Right ventricle myocardium inferior (tissue), 1 donor: ENCODE data around the gene BMPR1A. TPM values are rescaled to one million over a fixed set of nuclear protein-coding genes. Genes with fewer than 3 reads are reported as not detected.
A peak's percentile ranks its signal among the peaks of the same experiment; 100 is the strongest.
"Not testable (repeated sequence)": the region's sequence is repeated elsewhere in the genome, so short reads cannot be mapped to it uniquely, and the experiment has no call there.

Source experiments
- ATAC-seq: fragments of 200-7000 bp; cut with Tn5 transposase; one replicate; pipeline ENCODE4 v1.9.1; 2020; ENCODE audit warnings: mild to moderate bottlenecking, moderate library complexity
- DNase-seq: peaks from one replicate; pipeline ENCODE4 v3.0.0; 2021; ENCODE audit errors: missing footprints
- intact Hi-C: fragments of 100-400 bp; cut with DNase I; formaldehyde crosslinking; loops from one replicate; pipeline ENCODE4 v1.11.0; 2022
- total RNA-seq: library from RNA; stranded (reverse); fragmentation: NEBNext Ultra II Directional; extraction: Animal tissue kit (Norgen Biotek cat#: 25700); gene quantifications from one replicate; pipeline ENCODE4 v1.2.1, GENCODE V29; 2021
- donor health status: DM: no; HTN: yes; CAD: no; lungs with severe emphysema.

BMPR1A gene
- total RNA-seq, 1 donor from 2014 or later = 53.2 TPM

DNA sequence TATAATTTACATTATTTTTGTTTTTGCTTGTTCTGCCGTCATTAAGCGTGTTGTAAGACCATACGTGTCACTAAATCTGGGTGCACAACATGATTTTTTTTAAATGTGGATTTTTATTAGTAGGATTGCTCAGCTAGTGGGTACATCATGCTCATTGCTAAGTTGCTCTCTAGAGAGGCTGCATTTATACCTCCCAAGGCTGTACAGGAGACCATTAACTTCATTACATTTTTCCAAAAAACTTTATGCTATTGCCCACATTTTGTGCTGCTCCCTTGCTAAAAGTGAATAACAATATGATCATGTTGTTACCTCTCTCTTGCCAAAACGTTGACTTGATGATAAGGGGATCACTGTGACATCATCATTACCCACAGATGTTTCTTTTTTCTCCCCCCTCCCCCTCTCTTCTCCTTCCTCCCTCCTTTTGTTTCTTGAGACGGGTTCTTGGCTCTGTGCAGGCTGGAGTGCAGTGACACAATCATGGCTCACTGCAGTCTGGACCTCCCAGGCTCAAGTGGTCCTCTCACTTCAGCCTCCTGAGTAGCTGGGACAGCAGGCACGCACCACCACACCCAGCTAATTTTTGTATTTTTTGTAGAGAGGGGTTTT is 65.1 kb downstream of the BMPR1A start:
- DNase-seq (no peak), ATAC-seq (peak; percentile 71)
- intact Hi-C loops = no loop called here

DNA sequence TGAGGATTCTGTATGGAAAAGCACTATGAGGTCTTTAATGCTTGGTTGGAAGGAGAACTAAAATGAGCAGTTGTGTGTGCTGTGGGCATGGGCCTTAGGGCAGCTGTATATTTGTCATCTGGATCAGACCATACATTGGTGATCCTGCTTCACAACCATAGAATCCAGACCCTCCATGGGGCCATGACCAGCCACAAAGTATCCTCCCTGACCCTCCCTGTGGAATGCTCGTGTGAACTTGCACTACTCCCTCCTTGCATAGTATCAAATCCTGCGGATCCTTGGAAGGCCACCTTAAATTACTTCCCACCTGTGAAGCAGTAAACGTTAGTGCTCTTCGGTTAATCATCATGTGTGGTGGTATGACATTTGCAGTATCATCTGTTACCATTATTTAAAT is 67.1 kb downstream of the BMPR1A start:
- ATAC-seq (no peak), DNase-seq (no peak)
- intact Hi-C loops = no loop called here

DNA sequence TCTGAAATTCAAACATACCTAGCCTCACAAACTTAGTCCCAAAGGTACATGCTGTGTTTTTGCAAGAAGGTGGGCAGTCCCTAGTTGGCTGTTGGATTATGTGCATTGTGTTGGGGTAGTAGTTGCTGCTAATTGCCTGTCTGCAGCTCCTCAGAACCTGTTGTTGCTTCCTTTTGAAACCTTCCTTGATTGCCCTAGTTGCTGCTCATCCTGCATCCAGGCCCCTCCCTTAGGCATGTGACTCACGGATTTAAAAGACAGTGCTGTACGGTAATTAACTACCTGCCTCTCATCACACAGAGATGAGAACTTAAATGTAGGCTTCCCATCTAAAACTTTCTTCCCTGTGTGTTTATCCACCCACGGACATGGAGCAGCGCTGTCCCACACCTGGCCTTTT is 67.7 kb downstream of the BMPR1A start:
- no peak for ATAC-seq
- intact Hi-C loops = no loop called here
- DNase-seq = no peak

DNA sequence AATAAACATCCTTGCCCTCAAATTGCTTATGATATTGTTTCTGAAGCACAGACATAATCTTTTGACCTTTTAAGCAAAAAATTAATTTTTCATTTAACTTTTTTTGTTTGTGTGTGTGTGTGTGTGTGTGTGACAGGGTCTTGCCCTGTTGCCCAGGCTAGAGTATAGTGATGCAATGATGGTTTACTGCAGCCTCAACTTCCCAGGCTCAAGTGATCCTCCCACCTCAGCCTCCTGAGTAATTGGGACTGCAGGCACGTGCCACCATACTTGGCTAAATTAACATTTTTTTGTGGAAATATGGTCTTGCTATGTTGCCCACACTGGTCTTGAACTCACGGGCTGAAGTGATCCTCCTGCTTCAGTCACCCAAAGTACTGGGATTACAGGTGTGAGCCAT is 68.9 kb downstream of the BMPR1A start:
- DNase-seq (no peak), ATAC-seq (no peak)
- intact Hi-C loops = no loop called here

DNA sequence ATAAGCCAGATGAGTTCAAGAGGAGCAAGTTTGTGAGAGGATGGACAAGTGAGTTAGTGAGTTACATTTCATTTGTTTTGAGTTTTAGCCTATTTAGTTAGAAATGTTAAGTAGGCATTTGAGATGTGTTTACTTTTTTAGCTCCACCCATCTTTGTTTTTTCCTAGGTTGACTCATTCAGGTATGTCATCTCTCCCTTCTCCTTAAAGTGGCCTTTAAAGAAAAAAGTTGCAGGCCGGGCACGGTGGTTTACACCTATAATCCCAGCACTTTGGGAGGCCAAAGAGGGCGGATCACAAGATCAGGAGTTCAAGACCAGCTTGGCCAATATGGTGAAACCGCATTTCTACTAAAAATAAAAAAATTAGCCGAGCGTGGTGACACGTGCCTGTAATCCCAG is 71.2 kb downstream of the BMPR1A start:
- ATAC-seq (no peak), DNase-seq (no peak)
- intact Hi-C loops = no loop called here

DNA sequence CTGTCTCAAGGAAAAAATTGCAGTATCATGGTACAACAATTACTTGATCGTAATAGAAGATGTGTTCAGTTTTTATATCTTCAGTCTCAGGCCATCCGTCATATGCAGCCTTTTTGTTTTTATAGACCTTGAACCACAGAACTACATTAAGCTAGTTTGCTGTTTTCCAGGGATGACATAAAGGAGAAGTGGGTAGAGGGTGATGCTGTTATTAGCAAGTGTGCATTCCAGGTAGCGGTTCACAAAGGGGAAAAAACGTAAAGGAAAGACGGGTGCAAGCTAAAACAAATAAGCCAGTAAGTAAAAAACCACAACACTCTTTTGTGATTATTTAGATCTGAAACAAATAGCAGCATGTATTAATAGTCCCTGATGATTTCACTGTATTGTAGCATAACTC is 71.7 kb downstream of the BMPR1A start:
- intact Hi-C loops = no loop called here
- DNase-seq (no peak), ATAC-seq (no peak)

DNA sequence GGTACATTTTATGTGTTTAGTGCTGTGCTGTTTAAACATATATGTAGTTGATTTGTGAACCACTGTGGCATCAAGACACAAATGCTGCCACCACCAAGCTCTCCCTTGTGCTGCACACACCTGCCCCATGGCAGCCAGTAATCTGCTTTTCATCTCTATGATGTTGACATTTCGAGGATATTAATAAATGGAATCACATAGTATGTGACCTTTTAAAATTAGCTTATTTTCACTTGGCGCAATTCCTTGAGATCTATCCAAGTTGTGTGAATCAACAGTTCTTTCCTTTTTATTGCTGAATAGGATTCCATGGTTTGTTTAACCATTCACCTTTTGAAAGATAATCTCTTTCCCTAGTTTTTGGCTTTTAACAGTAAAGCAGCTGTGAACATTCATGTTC is 73.1 kb downstream of the BMPR1A start:
- DNase-seq (no peak), ATAC-seq (no peak)
- intact Hi-C loops = no loop called here

DNA sequence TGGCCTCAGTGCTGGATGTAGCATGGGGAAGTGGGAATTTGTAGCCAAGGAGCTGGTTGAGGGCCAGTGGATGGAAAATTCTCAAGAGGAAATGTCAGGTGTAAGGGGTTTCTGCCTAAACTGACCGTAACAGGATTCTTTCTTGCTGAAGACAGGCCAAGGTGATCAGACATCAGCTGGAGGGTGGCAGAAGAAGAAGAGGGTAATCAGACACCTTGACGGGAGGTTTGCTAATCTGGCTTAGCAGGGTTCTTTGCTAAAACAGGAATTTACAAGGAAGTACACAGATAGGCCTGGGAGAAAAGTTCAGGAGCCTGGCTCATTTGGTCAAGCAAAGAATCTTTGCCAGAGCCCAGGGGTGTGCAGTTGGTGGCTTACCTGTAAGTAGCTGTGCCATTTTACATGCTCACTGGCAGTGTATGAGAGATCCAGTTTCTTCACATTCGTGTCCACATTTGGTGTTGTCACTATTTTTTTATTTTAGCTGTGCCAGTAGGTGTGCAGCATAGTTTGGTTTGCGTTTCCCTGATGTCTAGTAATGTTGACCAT is 73.7 kb downstream of the BMPR1A start:
- no peak for DNase-seq
- ATAC-seq = no peak
- intact Hi-C loops = no loop called here

DNA sequence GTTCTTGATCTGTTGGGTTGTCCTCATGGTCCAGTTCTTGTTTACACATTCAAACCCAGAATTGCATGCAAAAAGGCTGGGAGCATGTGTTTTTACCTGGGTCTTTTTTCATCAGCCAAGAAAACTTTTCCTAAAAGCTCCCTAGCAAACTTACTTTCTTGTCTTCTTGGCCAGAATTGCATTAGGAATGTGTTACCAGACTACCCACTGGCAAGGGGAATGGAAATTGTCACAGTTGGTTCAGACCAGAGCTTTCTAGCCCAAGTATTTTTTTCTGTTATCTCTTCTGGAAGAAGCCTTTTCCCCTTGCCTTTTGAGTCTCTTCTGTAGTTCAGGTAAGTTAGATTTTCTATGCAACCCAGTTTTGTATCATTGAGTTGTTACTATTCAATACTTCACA is 77.5 kb downstream of the BMPR1A start:
- intact Hi-C loops = no loop called here
- no peak for ATAC-seq
- no peak for DNase-seq

DNA sequence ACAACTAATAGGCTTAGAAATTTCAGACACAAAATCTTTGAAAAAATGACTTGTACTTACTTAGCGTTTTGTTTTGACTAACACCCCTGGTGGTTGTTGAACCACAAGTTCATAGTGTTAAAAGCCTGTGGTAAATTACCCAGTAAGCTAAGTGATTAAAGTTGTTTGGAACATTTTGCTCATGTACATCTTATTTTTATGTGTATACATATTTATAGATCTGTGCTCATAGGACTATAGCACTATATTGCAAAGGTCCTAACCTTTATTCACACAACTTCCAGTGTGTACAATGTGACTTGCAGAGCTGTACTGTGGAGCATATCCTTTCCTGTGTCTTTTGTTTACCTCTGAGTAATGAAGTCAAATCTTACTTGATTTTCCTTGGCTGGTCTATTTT is 79.6 kb downstream of the BMPR1A start:
- DNase-seq (no peak), ATAC-seq (no peak)
- intact Hi-C loops = no loop called here

DNA sequence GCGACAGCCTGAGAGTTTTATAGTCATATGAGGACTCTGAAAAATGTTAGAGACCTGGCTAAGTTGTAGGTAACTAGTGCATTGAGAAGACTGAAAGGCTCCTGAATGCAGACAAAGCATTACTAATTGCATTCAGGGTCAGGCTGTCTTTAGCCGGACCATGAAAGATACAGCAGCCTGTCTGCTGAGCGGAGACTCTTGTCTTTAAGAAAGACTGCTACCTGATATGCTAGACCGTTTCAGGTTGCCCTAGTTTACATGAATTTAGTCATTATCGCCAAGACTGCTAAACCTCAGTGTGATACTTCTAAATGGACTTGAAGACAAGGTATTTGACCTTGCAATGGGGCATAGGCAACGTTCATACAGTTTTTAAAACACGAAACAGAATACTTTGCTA is 81.2 kb downstream of the BMPR1A start:
- DNase-seq (no peak), ATAC-seq (no peak)
- intact Hi-C loops = no loop called here

DNA sequence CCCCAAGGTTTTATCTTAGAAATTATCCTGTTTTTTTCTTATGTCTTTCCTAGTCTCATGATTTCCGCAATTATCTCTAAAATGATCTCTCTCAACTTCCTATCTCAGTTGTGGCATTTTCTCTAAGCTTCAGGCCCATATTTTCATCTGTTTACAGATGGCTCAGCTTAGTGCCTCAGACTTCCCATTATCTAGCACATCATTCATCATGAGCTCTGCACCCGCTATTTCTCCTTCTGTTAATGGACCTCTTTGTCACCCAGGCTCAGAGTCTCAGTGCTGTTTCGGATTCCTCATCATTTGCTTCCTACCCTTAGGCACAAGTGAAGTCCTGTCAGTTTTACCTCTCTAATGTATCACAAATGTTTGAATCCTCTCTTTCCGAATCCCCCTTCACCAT is 84.1 kb downstream of the BMPR1A start:
- ATAC-seq (no peak), DNase-seq (no peak)
- intact Hi-C loops = no loop called here

DNA sequence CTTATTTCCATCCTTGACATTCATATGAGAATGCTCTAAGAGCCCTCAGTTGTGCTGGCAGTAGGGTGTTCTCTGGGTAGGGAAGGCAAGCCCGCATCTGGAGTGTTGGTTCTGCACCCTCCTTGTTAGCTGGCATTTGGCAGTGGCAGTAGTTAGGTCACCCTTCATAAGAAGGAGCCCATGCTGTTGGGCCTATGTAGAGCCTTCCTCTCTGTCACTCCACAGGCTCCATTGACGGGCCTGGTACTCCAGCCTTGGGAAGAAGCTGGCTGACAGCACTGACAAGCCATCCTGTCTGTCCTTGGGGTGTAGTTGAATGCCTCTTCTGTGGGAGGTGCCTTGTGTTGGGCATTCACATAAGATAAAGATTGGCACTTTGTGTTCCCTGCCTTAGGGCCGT is 89.7 kb downstream of the BMPR1A start:
- ATAC-seq = peak; percentile 27

DNA sequence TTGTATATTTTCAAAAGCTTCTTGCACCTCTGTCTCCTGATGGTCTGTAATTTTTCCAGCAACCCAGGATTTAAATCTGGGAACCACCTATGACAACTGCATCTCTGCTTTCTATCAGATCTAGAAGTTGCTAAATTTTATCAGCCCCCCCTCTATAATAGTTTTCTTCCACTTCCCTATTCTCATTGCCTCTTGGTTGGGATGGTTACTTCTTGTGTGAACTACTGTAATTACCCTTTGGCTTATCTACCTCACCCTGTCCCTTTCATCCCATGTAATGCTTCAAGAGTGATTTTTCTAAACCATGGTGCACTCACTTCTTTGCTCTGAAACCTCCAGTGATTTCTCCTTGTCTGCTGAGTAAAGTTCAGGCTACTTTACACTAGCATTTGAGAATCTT is 92.3 kb downstream of the BMPR1A start:
- intact Hi-C loops = no loop called here
- ATAC-seq (no peak), DNase-seq (no peak)

More for the DNA sequence above, 89.7 kb downstream of the BMPR1A start:
- no peak for DNase-seq
- intact Hi-C loops = no loop called here

DNA sequence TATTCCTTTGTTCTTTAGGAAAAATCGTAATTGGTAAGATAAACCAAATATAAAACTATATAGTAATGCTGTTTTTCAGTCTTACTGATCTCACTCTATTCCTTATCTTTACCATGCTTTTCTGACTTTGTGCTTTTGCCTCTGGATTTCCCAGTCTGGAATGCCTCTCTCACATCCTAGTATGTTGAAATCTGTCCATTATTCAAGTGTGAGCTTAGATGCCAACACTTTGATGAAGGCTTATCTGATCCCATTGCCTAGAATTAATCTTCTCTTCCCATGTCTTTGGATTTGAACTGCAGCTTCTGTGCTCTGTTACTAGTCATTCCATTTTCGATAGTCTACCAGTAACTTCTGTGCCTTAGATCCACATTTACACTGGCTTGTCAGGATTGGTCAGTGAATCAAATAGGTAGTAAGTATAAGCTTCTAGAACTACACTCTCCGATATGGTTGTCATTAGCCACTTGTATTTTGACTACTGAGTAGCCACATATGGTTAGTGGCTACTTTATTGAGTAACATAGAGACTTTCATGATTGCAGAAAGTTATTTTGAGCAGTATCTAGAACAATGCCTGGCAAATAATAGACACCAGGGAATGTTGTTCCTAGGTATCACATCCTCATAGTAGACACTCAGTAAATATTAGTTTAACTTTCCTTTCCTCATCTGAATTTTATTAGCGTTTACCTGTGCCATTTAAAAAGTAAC is 92.9 kb downstream of the BMPR1A start:
- ATAC-seq (no peak), DNase-seq (no peak)
- intact Hi-C loops = no loop called here

DNA sequence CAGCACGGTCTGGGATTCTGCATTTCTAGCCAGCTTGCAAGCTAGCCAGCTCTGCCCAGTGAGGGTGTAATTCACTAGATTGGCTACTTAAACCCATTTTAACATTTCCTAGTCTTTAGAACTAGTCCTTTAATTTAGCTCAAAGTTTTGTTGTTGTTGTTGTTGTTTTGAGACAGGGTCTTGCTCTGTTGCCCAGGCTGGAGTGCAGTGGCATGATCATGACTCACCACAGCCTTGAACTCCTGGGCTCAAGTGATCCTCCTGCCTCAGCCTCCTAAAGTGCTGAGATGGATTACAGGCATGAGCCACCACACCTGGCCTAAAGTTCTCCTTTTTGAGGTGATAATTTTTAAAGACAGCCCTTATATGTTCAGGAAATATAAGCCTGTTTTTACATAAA is 94.1 kb downstream of the BMPR1A start:
- intact Hi-C loops = no loop called here
- DNase-seq = no peak
- ATAC-seq = no peak

DNA sequence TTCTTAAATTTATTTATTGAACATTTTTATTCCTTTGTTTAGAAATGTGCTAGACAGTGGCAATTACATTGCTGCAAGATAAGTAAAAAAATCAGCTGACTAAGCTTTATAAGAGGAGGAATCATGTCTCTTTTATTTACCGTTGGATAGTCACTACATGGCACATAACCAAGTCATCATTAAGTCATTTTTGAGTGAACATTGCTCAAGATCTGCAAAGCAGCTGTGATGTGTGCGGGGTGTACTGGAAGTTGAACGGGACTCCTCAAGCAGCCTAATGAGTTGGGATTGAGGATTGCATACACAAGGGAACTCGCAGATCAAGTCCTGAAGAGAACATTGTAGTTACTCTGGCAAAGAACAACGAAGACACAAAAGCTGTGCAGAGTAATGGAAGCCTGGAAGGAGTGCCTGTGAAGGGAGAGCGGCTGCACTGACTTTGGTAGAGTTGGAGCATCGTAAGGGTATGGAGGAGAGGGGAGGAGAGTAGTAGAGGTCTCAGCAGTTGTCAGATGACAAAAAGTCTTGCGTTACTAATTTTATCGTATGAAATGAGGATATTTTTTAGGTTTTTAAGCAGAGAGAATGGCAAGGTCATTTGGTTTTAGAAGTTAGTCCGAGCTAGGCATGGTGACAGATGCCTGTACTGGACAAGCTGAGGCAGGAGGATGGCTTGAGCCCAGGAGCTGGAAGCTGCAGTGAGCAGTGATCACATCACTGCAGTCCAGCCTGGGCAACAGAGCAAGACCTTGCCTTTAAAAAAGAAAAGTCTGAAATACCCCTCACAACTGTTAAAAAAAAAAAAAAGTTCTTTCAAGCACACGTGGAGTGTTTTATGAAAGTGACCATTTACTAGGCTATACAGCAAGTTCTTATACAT is 95.1 kb downstream of the BMPR1A start:
- DNase-seq = no peak
- ATAC-seq = peak; percentile 93
- intact Hi-C loops = no loop called here

DNA sequence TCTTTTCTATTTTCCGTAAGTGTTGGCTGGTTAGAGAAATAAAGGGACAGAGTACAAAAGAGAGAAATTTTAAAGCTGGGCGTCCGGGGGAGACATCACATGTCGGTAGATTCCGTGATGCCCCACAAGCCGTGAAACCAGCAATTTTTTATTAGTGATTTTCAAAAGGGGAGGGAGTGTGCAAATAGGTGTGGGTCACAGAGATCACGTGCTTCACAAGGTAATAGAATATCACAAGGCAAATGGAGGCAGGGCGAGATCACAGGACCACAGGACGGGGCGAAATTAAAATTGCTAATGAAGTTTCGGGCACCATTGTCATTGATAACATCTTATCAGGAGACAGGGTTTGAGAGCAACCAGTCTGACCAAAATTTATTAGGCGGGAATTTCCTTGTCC is 97.2 kb downstream of the BMPR1A start:
- DNase-seq, intact Hi-C loops, ATAC-seq: not testable (repeated sequence)

DNA sequence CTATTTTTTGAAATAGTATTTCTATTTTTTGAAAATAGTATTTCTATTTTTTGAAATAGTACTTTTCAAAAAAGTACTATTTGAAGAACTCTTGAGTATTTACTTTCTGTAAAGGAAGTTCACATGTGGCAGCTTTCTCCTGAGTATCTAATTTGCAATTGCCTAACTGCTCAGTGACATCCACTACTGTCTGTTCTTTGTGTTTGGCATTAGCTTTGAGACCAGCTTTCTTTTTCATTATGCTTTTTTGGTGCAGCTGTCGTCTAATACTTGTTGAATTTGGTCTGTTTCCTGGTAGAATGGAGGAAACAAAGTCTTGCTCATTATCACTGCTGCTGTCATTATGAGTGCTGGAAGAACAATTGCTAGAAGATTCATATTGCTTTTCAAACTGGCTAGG is 99.1 kb downstream of the BMPR1A start:
- intact Hi-C loops = no loop called here
- no peak for ATAC-seq
- no peak for DNase-seq

DNA sequence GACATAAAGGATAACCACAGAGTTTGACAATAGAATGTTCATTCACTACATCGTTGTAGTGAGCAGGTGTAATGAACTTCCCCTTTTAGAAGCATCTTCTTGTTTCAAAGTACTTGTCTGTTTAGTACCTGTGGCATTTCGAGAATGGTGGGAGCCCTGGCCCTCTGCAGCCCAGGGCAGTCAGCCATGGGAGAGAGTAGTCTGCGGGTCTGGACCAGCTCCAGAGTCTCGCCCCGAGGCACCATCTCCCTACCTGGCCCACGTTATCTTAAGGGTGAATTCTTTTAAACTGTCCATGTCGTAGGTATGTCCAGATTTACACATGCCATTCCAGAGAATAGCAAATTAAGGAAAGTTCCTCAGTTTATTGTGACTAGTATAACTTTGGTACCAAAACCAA is 99.7 kb downstream of the BMPR1A start:
- ATAC-seq (no peak), DNase-seq (no peak)
- intact Hi-C loops = no loop called here
